ENCODE results near the gene PLXDC2. TPM values are rescaled to one million over a fixed set of nuclear protein-coding genes. Genes with fewer than 3 reads are reported as not detected.

Gene PLXDC2
- total RNA-seq, 1 experiment from 2014 or later, result 38.7 TPM

- no CpG with 5 or more reads among the region's 3 CpGs for WGBS (ENCODE audit: extremely low coverage, insufficient read length, low lambda C conversion rate)
Measured at GRCh38 chr10:20175719-20176118, 359.5 kb downstream of the PLXDC2 start.

More at GRCh38 chr10:20175719-20176118, 359.5 kb downstream of the PLXDC2 start:
- Histone ChIP-seq H2AFZ (ENCODE audit: low read length) (no peak overlapping the region), H3K79me1 (ENCODE audit: insufficient read depth, low read depth, low read length, poor library complexity, severe bottlenecking) (no peaks in the 10 kb centered on the region), H3K23ac (ENCODE audit: insufficient read length, low read depth, low read length) (no peak overlapping the region), H3T11ph (ENCODE audit: low read length) (no peak overlapping the region), H3K27me3 (ENCODE audit: insufficient read depth, low read length) (no peaks in the 10 kb centered on the region), H2AK5ac (ENCODE audit: insufficient read length, low read length) (no peak overlapping the region), H3K14ac (ENCODE audit: insufficient read depth, low read length) (no peak overlapping the region), H3K79me2 (ENCODE audit: insufficient read depth, low read length) (no peaks in the 10 kb centered on the region), H2BK20ac (ENCODE audit: low read depth, low read length, poor library complexity, severe bottlenecking) (no peak overlapping the region), H4K5ac (ENCODE audit: insufficient read length, low read depth, low read length) (no peak overlapping the region), H3K4ac (ENCODE audit: low read depth, low read length) (no peak overlapping the region), H3K18ac (ENCODE audit: insufficient read length, low read depth, low read length) (no peak overlapping the region), H3K9me3 (ENCODE audit: control insufficient read depth, low read depth, low read length) (no peaks in the 10 kb centered on the region), H4K91ac (ENCODE audit: insufficient read length, low read depth, low read length) (no peak overlapping the region), H3K9ac (ENCODE audit: extremely low read depth, insufficient read length, low read length) (no peak overlapping the region), H3K4me1 (ENCODE audit: insufficient read depth, low read length) (no peaks in the 10 kb centered on the region; the same call in 1 of the 2 replicates), H2BK120ac (ENCODE audit: low read depth, low read length, poor library complexity, severe bottlenecking) (no peak overlapping the region), H2BK15ac (ENCODE audit: low read depth, low read length) (no peak overlapping the region), H2BK5ac (ENCODE audit: insufficient read length, low read length) (no peak overlapping the region), H3K4me2 (ENCODE audit: insufficient read depth, insufficient read length, low read length) (no peak overlapping the region), H4K8ac (replicated peaks; ENCODE audit: insufficient read length, low read depth, low read length) (no peak overlapping the region), H2BK12ac (ENCODE audit: insufficient read length, low read depth, low read length) (no peak overlapping the region), H3K23me2 (ENCODE audit: insufficient read length, low read depth, low read length, poor library complexity, severe bottlenecking) (no peaks in the 10 kb centered on the region), H4K20me1 (ENCODE audit: control insufficient read depth, insufficient read depth, insufficient read length) (no peaks in the 10 kb centered on the region), H3K27ac (ENCODE audit: insufficient read length, low read depth, low read length) (no peak overlapping the region), H3K56ac (ENCODE audit: insufficient read length, low read depth, low read length) (no peak overlapping the region)
- Mint-ChIP-seq H3K9me3 (no peaks in the 10 kb centered on the region), H3K4me3 (no peak overlapping the region), H3K36me3 (ENCODE audit: insufficient read depth in 1 of 3, low read depth in 3 of 3) (peaks cover 0 to 3% (median 3%) of the 10 kb centered on the region in 3 experiments; a peak in 2 of 7 replicates), H3K27ac (peak overlapping the region in 1 of 3 experiments; percentile 27; a peak in 1 of 7 replicates), H3K4me1 (peaks cover 8 to 13% of the 10 kb centered on the region in 2 experiments), H3K27me3 (ENCODE audit: low read depth) (no peaks in the 10 kb centered on the region)
- no peak for TF ChIP-seq CTCF (conservative IDR thresholded peaks at IDR 0.05)
- no peak for DNase-seq

All from H9 (cell line).